Small intestine (tissue), 7 donors: ENCODE measurements around the gene AHR. TPM values are rescaled to one million over a fixed set of nuclear protein-coding genes. Genes with fewer than 3 reads are reported as not detected.

Experiments used
- DNase-seq, 2 donors: peaks; one replicate each; pipeline versions ENCODE4 v3.0.0 to v3.0.0-alpha.2; 2013
- FAIRE-seq: peaks from 2 replicates; lab custom pipeline; 2012; peaks lifted over from hg19 to GRCh38; lab: Jason Lieb, UNC
- H3K27ac ChIP-seq, 3 donors: one replicate each; pipeline ENCODE4 v1.5.1; 2013; ENCODE audit warnings: low read length in 2 of 3, mild to moderate bottlenecking in 2 of 3, control low read depth in 1 of 3, inconsistent platforms in 1 of 3, low read depth in 1 of 3, moderate library complexity in 1 of 3
- H3K27me3 ChIP-seq, 3 donors: one replicate each; pipeline ENCODE4 v1.6.1; 2013; ENCODE audit warnings: low read length in 3 of 3, inconsistent platforms in 1 of 3; ENCODE audit not compliant: control insufficient read depth in 3 of 3, insufficient read depth in 3 of 3
- H3K36me3 ChIP-seq, 3 donors: one replicate each; pipeline ENCODE4 v1.6.1; 2013; ENCODE audit warnings: low read length in 3 of 3, inconsistent platforms in 1 of 3, low read depth in 1 of 3, mild to moderate bottlenecking in 1 of 3, moderate library complexity in 1 of 3; ENCODE audit not compliant: control insufficient read depth in 3 of 3, insufficient read depth in 2 of 3
- H3K4me1 ChIP-seq, 3 donors: one replicate each; pipeline ENCODE4 v1.6.1; 2013; ENCODE audit warnings: low read length in 2 of 3, inconsistent platforms in 1 of 3, low read depth in 1 of 3, mild to moderate bottlenecking in 1 of 3, moderate library complexity in 1 of 3; ENCODE audit not compliant: control insufficient read depth in 3 of 3, insufficient read depth in 2 of 3
- H3K4me3 ChIP-seq, 3 donors: one replicate each; pipeline ENCODE4 v1.5.1; 2013; ENCODE audit warnings: low read length in 3 of 3, control low read depth in 1 of 3, inconsistent platforms in 1 of 3, low read depth in 1 of 3, mild to moderate bottlenecking in 1 of 3, moderate library complexity in 1 of 3
- H3K9me3 ChIP-seq, 2 donors: one replicate each; pipeline ENCODE4 v1.6.1; 2013; ENCODE audit warnings: low read depth in 1 of 2, low read length in 1 of 2; ENCODE audit not compliant: control insufficient read depth in 2 of 2, insufficient read depth in 1 of 2
- WGBS, 3 donors: extraction: QIAGEN DNeasy Blood & Tissue Kit; methylation state at CpG; one replicate each; pipeline ENCODE4 v1.1.7; 2013; 5-methylcytosine and 5-hydroxymethylcytosine counted together
- polyA plus RNA-seq, 4 donors: library from polyadenylated mRNA; stranded (reverse) in 3 of 4; unstranded in 1 of 4; fragments of 200-250 nt in 3 of 4; fragments of 120-200 nt in 1 of 4; gene quantifications; one replicate each; pipeline versions ENCODE4 v1.2.1 to v1.2.3, GENCODE V29; 2013
- donor health status: healthy with polysubstance abuse.
- donor health status: control.
- donor health status: control.
- donor health status: Bipolar disorder and iron deficiency.
- donor health status: healthy.

The AHR gene
- polyA plus RNA-seq, 4 donors = 10.1 to 26.2 (median 12.4) TPM

DNA sequence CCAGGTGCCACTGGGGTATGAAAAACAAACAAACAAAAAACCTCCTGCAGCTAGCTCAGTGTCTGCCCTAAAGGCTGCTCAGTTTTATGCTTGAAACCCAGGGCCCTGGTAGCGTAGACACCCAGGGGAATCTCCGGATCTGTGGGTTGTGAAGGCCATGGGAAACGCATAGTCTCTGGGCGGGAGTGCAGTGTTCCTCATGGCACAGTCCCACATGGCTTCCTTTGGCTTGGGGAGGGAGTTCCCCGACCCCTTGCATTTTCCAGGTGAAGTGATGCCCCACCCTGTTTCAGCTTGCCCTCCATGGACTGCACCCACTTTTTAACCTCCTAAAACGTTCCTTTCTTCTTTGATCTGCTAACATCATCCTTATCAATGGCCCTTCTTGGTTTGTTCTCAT lies 56.0 kb downstream of the AHR start:
- WGBS, 3 donors = 84 to 89% (median 87%) methylated on average over 6 of the region's 6 CpGs
- DNase-seq = no peak
- Histone ChIP-seq H3K36me3 (no peaks in the 10 kb centered on the region), H3K9me3 (peaks cover 0 to 3% of the 10 kb centered on the region in 2 donors), H3K4me1 (no peaks in the 10 kb centered on the region), H3K27ac (no peak overlapping the region), H3K4me3 (no peak overlapping the region), H3K27me3 (no peaks in the 10 kb centered on the region)
- FAIRE-seq = no peak

DNA sequence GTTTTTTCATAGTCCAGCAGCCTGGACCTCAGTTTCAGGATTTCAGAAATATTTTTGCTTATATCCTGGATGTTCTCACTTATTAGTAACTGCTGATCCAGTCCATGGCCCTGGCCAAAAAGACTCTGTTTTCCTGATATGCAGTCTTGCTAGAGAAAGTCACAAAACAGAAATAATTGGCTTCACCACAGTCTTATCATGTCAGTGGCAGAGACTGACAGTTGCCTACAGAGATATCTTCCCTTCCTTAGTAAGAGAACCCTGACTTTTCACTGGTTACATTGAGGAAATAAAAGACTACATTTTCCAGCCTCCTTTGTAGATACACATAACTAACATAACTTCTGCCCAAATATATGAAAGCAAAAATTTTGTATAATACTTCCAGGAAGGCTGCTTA lies 56.6 kb downstream of the AHR start:
- FAIRE-seq = no peak
- H3K4me3 ChIP-seq = no peak overlapping the region

DNA sequence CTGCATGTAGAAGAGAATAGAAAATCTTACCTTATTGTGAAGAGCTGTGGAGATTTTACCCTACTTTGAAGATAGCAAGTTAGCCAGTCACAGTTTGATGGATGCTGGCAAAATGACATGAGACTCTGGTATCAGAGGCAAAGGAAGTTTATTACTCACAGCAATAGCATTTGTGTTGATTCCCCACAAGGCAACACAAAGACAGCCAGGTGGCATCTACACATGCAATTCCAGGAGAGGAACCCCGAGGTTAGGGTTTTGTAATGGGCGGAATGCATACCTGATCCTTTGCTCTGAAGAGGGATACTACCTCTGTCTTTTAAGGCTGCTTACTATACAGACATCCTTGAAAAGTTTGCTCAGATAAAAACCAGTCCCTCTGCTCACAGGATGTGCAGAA lies 59.5 kb downstream of the AHR start:
- Histone ChIP-seq H3K36me3 (no peaks in the 10 kb centered on the region), H3K4me3 (no peak overlapping the region), H3K9me3 (peaks cover 0 to 3% of the 10 kb centered on the region in 2 donors), H3K27ac (no peak overlapping the region), H3K4me1 (no peaks in the 10 kb centered on the region), H3K27me3 (no peaks in the 10 kb centered on the region)
- FAIRE-seq = no peak
- 92 to 95% (median 92%) methylated on average over 2 of the region's 2 CpGs for WGBS, 3 donors
- DNase-seq = no peak

More for the DNA sequence above, 56.6 kb downstream of the AHR start:
- Histone ChIP-seq H3K4me1 (no peaks in the 10 kb centered on the region), H3K27ac (no peak overlapping the region), H3K36me3 (no peaks in the 10 kb centered on the region), H3K9me3 (peaks cover 0 to 3% of the 10 kb centered on the region in 2 donors), H3K27me3 (no peaks in the 10 kb centered on the region)
- DNase-seq = no peak

DNA sequence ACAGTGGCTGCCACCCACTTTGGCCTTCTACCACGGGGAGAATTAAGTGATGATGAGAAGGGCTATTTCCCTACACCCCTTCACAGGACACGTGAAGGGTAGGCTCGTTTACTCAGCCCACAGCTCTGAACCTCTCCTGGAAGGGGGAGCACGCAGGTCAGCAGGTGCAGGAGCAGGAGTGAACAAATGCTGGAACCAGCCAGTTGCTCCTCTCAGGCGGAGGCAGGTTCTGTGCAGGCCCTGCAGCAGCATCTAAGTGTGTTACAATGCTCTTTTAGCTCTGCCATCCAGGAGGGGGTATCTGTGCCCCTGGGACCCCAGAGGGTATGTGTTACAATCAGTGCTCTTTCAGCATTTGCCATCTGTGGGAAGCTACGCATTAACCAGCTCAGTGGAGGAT lies 61.2 kb downstream of the AHR start:
- Histone ChIP-seq H3K27me3 (no peaks in the 10 kb centered on the region), H3K4me3 (no peak overlapping the region), H3K4me1 (no peaks in the 10 kb centered on the region), H3K27ac (no peak overlapping the region), H3K36me3 (no peaks in the 10 kb centered on the region), H3K9me3 (peaks cover 0 to 3% of the 10 kb centered on the region in 2 donors)
- DNase-seq (no peak), FAIRE-seq (no peak)
- 93 to 96% (median 94%) methylated on average over 6 of the region's 6 CpGs for WGBS, 3 donors

DNA sequence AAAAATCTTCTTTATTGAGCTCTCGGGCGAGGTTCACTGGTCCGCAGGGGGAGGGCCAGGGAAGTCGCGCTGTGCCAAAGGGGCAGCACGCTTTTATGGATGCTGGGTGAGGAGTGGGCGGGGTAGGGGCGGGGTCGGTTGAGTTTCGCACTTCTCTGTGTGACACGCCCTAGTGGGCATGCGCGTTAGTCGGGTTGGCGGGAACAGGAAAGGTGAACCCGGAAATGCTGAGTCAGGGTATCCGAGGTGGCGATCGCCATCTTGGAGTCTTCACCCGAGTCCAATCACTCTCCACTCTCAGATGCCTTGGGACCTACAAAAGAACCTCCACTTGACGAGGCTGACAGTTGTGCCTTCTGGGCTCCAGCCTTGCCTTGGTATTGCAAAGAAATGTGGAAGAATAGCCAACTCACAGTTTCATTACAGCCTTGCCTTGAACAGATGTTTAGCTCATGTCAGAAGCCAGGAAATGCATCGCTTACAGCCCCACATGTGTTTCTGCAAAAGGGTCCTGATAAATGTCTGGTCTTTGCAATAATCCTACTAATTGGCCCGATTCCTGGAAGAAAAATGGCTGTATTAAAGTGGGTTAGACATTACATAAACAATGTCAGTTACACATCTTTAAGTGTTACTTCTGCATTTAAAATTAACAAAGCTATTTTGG lies 64.1 kb downstream of the AHR start:
- H3K27ac ChIP-seq = no peak overlapping the region
- peaks cover 0 to 3% of the 10 kb centered on the region in 2 donors for H3K9me3 ChIP-seq
- no peaks in the 10 kb centered on the region for H3K36me3 ChIP-seq
- H3K4me3 ChIP-seq = no peak overlapping the region
- FAIRE-seq (no peak), DNase-seq (peak in 1 of 2 donors; percentile 23)
- H3K4me1 ChIP-seq = no peaks in the 10 kb centered on the region
- 92 to 96% (median 95%) methylated on average over 23 of the region's 23 CpGs for WGBS, 3 donors
- no peaks in the 10 kb centered on the region for H3K27me3 ChIP-seq

DNA sequence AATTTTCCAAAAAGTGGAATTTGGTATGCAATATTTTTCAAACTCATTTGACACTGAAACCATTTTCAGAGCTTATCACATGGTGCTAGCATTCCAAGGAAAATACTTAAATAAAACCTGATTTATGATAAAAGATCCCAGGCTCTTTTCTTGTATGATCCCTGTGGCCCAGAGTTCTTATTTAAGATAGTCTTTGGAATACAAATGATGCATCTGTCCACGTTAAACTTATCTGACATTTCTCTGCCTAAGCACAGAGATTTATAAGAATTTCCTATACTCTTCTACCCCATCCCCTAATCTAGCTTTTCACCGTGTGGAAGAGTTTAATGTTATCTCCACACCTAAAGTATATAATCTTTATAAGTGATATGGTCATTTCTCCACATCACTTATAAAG lies 66.2 kb downstream of the AHR start:
- FAIRE-seq = no peak
- H3K36me3 ChIP-seq = no peaks in the 10 kb centered on the region
- H3K27ac ChIP-seq = no peak overlapping the region
- no peak overlapping the region for H3K4me3 ChIP-seq
- no peaks in the 10 kb centered on the region for H3K27me3 ChIP-seq
- peaks cover 0 to 3% of the 10 kb centered on the region in 2 donors for H3K9me3 ChIP-seq
- 79 to 86% (median 85%) methylated on average over 2 of the region's 2 CpGs for WGBS, 3 donors
- peaks cover 0 to 8% (median 1%) of the 10 kb centered on the region in 3 donors for H3K4me1 ChIP-seq
- DNase-seq = no peak

DNA sequence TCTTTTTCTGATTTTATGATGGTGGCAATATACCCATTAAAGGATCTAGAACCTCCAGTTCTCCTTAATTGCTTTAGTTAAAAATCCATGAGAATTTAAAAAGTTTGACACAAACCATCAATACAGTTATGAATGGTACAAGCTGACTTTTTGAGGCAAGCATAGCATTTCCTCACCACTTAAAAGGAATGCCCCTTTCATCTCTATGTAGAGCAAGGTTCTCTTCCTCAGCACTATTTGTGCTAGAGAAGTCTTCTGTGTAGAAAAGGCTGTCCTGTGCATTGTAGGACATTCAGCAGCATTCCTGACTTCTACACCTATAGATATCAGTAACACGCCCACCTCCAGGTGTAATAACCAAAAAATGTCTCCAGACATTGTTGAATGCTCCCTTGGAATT lies 67.3 kb downstream of the AHR start:
- H3K4me3 ChIP-seq = no peak overlapping the region
- no peak overlapping the region for H3K27ac ChIP-seq
- 77 to 97% (median 87%) methylated on average over 1 of the region's 1 CpG for WGBS, 3 donors
- H3K36me3 ChIP-seq = no peaks in the 10 kb centered on the region
- peaks cover 0 to 3% of the 10 kb centered on the region in 2 donors for H3K9me3 ChIP-seq
- H3K27me3 ChIP-seq = no peaks in the 10 kb centered on the region
- peaks cover 0 to 17% (median 6%) of the 10 kb centered on the region in 3 donors for H3K4me1 ChIP-seq
- FAIRE-seq (no peak), DNase-seq (no peak)

DNA sequence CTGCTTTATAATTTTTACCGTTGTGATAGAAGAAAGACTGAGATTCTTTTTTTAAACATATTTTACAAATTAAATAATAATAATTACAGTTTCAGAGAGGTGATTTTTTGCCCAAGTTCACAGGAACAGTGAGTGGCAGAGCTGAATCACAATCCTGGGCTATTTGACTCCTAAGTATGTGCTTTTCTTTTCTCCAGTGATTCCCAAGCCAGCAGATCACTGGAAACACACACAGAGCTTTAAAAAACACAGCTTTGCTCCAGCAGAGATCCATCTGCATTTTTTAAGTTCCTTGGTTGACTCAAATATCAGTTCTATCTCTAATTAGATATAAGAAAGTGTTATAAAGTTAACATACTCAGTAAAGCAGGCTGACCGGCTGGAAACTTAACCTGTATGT lies 69.0 kb downstream of the AHR start:
- Histone ChIP-seq H3K4me3 (no peak overlapping the region), H3K4me1 (peaks cover 3 to 19% (median 9%) of the 10 kb centered on the region in 3 donors), H3K27ac (no peak overlapping the region), H3K9me3 (peaks cover 0 to 1% of the 10 kb centered on the region in 2 donors), H3K36me3 (no peaks in the 10 kb centered on the region), H3K27me3 (no peaks in the 10 kb centered on the region)
- no peak for FAIRE-seq
- no peak for DNase-seq
- WGBS, 3 donors = 78 to 94% (median 91%) methylated on average over 2 of the region's 2 CpGs
